Measurements from ENCODE around the gene CDA.

GRCh38 chr1:20604678-20605077, 15.8 kb downstream of the CDA start:
- TF ChIP-seq CTCF (IDR thresholded peaks at IDR 0.05; ENCODE audit: insufficient read depth, low read length, poor library complexity, severe bottlenecking) (no peak), EZH2phosphoT487 (conservative IDR thresholded peaks at IDR 0.05; ENCODE audit: low read length) (no peak)

Data from SU-DHL-6 (cell line).